HFFc6 (cell line): ENCODE data around the gene NCOR1. TPM values are rescaled to one million over a fixed set of nuclear protein-coding genes. Genes with fewer than 3 reads are reported as not detected.
A peak's percentile ranks its signal among the peaks of the same experiment; 100 is the strongest.
"Not testable (repeated sequence)": the region's sequence is repeated elsewhere in the genome, so short reads cannot be mapped to it uniquely, and the experiment has no call there.

Experiments
- DNase-seq: peaks from one replicate; pipeline ENCODE4 v3.0.0-alpha.2; 2018
- H3K27ac Mint-ChIP-seq: 2 replicates; pipeline ENCODE4 v1.8.0; 2020; ENCODE audit warnings: mild to moderate bottlenecking, mixed read lengths
- H3K27me3 Mint-ChIP-seq: 2 replicates; pipeline ENCODE4 v1.8.0; 2021; ENCODE audit warnings: mild to moderate bottlenecking, moderate library complexity, mixed read lengths; ENCODE audit not compliant: insufficient read depth
- H3K36me3 Mint-ChIP-seq: 2 replicates; pipeline ENCODE4 v1.8.0; 2021; ENCODE audit warnings: low read depth, mixed read lengths
- H3K4me1 Mint-ChIP-seq: 2 replicates; pipeline ENCODE4 v1.8.0; 2020; ENCODE audit warnings: low read depth, mixed read lengths
- H3K4me3 Mint-ChIP-seq: 2 replicates; pipeline ENCODE4 v1.8.0; 2020; ENCODE audit warnings: mild to moderate bottlenecking, moderate library complexity, mixed read lengths
- H3K9me3 Mint-ChIP-seq: 2 replicates; pipeline ENCODE4 v1.8.0; 2020; ENCODE audit warnings: mild to moderate bottlenecking, mixed read lengths
- total RNA-seq, 6 experiments: library from RNA; stranded (reverse); fragmentation: NEBNext Ultra II Directional; extraction: Animal tissue kit (Norgen Biotek cat#: 25700); gene quantifications; 2 replicates in 1 of 6; 3 replicates in 5 of 6; pipeline ENCODE4 v1.2.3, GENCODE V29; 2021
- TF ChIP-seq, protein P1 (sequence below): fragments of 200-600 bp; sonication (generic); IDR thresholded peaks from 2 replicates; pipeline ENCODE4 v1.5.0; 2021; ENCODE audit warnings: antibody characterized with exemption, mild to moderate bottlenecking

Gene NCOR1
- total RNA-seq, 6 experiments from 2014 or later, result 103 to 115 (median 111) TPM

- Mint-ChIP-seq H3K4me1 (peaks cover 44% of the 10 kb centered on the region), H3K27me3 (no peaks in the 10 kb centered on the region), H3K4me3 (no peak overlapping the region), H3K36me3 (peaks cover 12% of the 10 kb centered on the region), H3K9me3 (no peaks in the 10 kb centered on the region), H3K27ac (peak overlapping the region; percentile 16)
- DNase-seq, result no peak
- TF ChIP-seq, protein P1, sequence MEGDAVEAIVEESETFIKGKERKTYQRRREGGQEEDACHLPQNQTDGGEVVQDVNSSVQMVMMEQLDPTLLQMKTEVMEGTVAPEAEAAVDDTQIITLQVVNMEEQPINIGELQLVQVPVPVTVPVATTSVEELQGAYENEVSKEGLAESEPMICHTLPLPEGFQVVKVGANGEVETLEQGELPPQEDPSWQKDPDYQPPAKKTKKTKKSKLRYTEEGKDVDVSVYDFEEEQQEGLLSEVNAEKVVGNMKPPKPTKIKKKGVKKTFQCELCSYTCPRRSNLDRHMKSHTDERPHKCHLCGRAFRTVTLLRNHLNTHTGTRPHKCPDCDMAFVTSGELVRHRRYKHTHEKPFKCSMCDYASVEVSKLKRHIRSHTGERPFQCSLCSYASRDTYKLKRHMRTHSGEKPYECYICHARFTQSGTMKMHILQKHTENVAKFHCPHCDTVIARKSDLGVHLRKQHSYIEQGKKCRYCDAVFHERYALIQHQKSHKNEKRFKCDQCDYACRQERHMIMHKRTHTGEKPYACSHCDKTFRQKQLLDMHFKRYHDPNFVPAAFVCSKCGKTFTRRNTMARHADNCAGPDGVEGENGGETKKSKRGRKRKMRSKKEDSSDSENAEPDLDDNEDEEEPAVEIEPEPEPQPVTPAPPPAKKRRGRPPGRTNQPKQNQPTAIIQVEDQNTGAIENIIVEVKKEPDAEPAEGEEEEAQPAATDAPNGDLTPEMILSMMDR, result no peak
These were observed 16.2 kb downstream of the NCOR1 start for GRCh38 chr17:16199093-16199492.

DNA sequence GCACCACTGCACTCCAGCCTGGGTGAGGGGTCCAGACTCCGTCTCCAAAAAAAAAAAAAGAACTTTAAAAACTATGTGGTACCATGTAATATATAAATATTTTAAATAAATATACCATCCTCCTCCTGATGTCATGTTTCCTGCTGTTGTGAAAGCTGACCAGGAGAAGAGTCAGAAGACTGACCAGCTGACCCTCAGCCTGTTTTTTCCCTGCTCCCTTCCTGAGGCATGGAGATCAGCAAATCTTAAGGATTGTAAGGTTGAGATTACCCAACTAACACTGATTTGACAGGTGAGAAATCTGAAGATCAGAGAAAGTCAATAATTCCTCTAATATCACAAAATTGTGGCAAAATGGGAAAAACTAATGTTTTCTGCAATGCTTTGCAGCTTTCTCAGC lies 18.1 kb downstream of the NCOR1 start:
- H3K9me3 Mint-ChIP-seq, result no peaks in the 10 kb centered on the region
- peaks cover 28% of the 10 kb centered on the region for H3K4me1 Mint-ChIP-seq
- H3K27me3 Mint-ChIP-seq, result no peaks in the 10 kb centered on the region
- DNase-seq, result no peak
- H3K4me3 Mint-ChIP-seq, result no peak overlapping the region
- peaks cover 26% of the 10 kb centered on the region for H3K36me3 Mint-ChIP-seq
- no peak overlapping the region for H3K27ac Mint-ChIP-seq
- TF ChIP-seq, protein P1, result no peak

DNA sequence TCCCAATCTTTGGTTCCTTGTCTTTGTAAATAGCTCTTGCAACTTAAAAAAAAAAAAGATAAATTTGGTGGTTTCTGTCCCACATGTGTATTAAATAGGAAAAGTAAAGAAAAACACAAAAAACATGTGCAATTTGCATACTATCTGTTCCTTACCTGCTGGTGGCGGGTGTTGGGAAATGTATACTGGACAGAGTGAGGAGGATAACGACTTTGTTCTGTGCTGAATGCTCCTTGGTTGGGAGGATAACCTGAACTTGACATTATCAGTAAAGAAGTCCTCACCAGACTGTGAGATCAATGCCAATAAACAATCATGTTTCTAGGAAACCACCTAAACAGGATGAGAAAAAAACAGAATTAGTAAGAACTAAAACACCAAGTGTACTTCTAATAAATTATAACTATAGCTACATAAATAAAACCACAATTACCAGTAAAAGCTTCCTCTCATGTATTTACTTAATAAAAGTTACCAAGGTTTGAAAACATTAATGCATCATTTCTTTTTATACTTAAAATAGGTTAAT lies 21.0 kb downstream of the NCOR1 start:
- H3K27me3 Mint-ChIP-seq, DNase-seq: not testable (repeated sequence)
- peak overlapping the region; percentile 64; the same call in 1 of the 2 replicates for H3K27ac Mint-ChIP-seq

GRCh38 chr17:16191604-16192003 lies 23.7 kb downstream of the NCOR1 start:
- Mint-ChIP-seq H3K4me1 (peaks cover 19% of the 10 kb centered on the region), H3K4me3 (no peak overlapping the region), H3K36me3 (peaks cover 29% of the 10 kb centered on the region), H3K9me3 (no peaks in the 10 kb centered on the region), H3K27me3 (peaks cover 3% of the 10 kb centered on the region; the same call in 1 of the 2 replicates), H3K27ac (no peak overlapping the region)
- DNase-seq, result no peak
- TF ChIP-seq, protein P1, result no peak

More for the DNA sequence above, 21.0 kb downstream of the NCOR1 start:
- not testable (repeated sequence) for H3K4me3 Mint-ChIP-seq, H3K9me3 Mint-ChIP-seq
- H3K36me3 Mint-ChIP-seq, result peaks cover 34% of the 10 kb centered on the region
- H3K4me1 Mint-ChIP-seq, result peaks cover 18% of the 10 kb centered on the region

- peaks cover 21% of the 10 kb centered on the region for H3K4me1 Mint-ChIP-seq
- no peaks in the 10 kb centered on the region for H3K9me3 Mint-ChIP-seq
- peaks cover 3% of the 10 kb centered on the region; the same call in 1 of the 2 replicates for H3K27me3 Mint-ChIP-seq
- no peak overlapping the region for H3K4me3 Mint-ChIP-seq
- H3K36me3 Mint-ChIP-seq, result peaks cover 34% of the 10 kb centered on the region
- 0 out of 2 replicates have a peak overlapping the region, but pooled peaks have one; percentile 4 for H3K27ac Mint-ChIP-seq
- TF ChIP-seq, protein P1, result no peak
- no peak for DNase-seq
These were observed 24.5 kb downstream of the NCOR1 start for GRCh38 chr17:16190703-16191360.

- DNase-seq, result no peak
- Mint-ChIP-seq H3K4me3 (no peak overlapping the region), H3K9me3 (no peaks in the 10 kb centered on the region), H3K27me3 (peaks cover 3% of the 10 kb centered on the region; the same call in 1 of the 2 replicates), H3K4me1 (peaks cover 21% of the 10 kb centered on the region), H3K36me3 (peaks cover 41% of the 10 kb centered on the region), H3K27ac (no peak overlapping the region)
- TF ChIP-seq, protein P1, result no peak
These were observed 25.5 kb downstream of the NCOR1 start for GRCh38 chr17:16189791-16190348.
